ENCODE results near the gene RARB. TPM values are rescaled to one million over a fixed set of nuclear protein-coding genes. Genes with fewer than 3 reads are reported as not detected.

Gene RARB
- 17.6 and 25.6 TPM in 2 replicates for total RNA-seq

GRCh38 chr3:25427942-25428788 is at the start of gene RARB:
Gene RARB, plus strand, starts transcription at chr3:25428263. Its CDS starts 469 bp downstream, at chr3:25428732.

Small RNA genes within 50 kb of the gene (small RNA-seq; reads per million reads assigned to genes)
- gene RF01161 (not detected), gene RF02271 (not detected)

Other genes starting within 250 kb of the RARB start
- gene TOP2B, start 236.6 kb downstream of the RARB start, total RNA-seq, result 161 and 186 TPM in 2 replicates

Data from thoracic aorta endothelial cell (primary cell).